NT2/D1 (cell line): ENCODE data around the gene LRRTM2.

Experiments
- SUZ12 ChIP-seq: IDR thresholded peaks from 2 replicates; pipeline ENCODE4 v1.6.1; 2011; ENCODE audit not compliant: insufficient read length, insufficient read depth; ENCODE audit errors: extremely low read depth
- YY1 ChIP-seq: IDR thresholded peaks from 2 replicates; pipeline ENCODE4 v1.6.1; 2011; ENCODE audit not compliant: insufficient read length, insufficient read depth
- ZNF274 ChIP-seq: IDR thresholded peaks from 2 replicates; pipeline ENCODE4 v1.6.1; 2011; ENCODE audit warnings: mild to moderate bottlenecking, low read depth, low read length

- TF ChIP-seq YY1 (no peak), ZNF274 (no peak), SUZ12 (no peak)
Measured at GRCh38 chr5:138922494-138922893, 47.4 kb upstream of the LRRTM2 start.
